Superior temporal gyrus (tissue), 1 donor: ENCODE results near the gene OR8S1.
"Not testable (repeated sequence)": the region's sequence is repeated elsewhere in the genome, so short reads cannot be mapped to it uniquely, and the experiment has no call there.

Experiments
- DNase-seq: peaks from one replicate; pipeline ENCODE4 v3.0.0-alpha.2; 2016; ENCODE audit errors: extremely low spot score

The OR8S1 gene

DNA sequence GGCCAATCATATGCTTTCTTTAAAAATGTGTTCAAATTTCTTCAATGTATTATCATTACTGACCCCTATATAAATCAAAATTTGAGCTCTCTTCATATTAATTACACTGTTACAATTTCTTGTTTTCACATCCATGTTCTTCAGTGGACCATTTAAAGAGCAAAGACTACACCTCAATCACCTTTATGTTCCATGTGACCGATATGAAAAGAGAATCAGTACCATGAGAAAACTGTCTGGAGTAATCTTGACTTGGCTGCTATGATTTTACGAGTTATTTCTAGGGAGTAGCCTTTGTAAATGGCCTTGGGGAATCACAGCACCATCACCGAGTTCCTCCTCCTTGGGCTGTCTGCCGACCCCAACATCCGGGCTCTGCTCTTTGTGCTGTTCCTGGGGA is at the start of gene OR8S1:
OR8S1 (plus strand) TSS at position 301 of the 400 bp plus-strand sequence; CDS start at position 301, 0 bp downstream.
- DNase-seq = no peak

- DNase-seq = no peak
Measured at GRCh38 chr12:48482198-48482597, 43.2 kb upstream of the OR8S1 start, which contains the start of gene C12orf54. C12orf54 (plus strand) TSS chr12:48482498; CDS start chr12:48483297, 799 bp downstream.

DNA sequence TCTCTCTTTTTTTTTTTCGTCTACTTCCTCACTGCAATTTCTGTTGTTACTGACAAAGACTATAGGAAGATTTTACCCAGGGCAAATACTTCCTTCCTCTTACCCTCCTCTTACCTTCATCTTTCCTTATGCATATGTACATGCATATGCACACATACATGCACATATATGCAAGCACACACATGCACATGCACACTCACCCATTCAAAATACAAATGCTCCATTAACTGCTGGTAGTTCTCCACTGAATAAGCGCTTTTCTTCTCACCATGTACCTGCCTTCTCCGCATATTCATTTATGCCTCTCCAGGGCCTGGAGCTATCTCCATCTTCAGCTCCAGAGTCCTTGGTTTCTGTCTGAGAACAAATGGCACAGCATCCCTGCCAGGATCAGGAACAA is 42.5 kb upstream of the OR8S1 start:
- DNase-seq = no peak

- DNase-seq = no peak
Measured at GRCh38 chr12:48486261-48486660, 39.2 kb upstream of the OR8S1 start.

DNA sequence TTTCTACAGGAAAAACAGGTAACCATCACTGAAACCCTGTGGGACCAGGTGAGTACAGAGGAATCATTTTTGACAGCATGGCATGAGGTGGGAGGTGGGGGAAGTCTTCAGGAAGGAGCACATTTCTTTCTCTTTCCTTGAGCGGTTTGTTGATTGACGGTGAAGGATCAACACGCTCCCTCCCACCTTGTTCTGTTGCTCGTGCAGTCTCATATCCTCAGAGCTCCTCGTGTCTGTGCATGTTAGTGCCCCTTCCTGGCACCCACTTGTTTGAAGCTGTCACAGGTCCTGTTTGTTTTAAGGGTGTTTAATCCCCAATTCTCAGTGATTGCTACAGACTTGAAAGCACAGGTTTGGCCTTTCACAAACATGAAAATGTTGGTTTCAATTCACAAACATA is 38.8 kb upstream of the OR8S1 start:
- DNase-seq = no peak

DNA sequence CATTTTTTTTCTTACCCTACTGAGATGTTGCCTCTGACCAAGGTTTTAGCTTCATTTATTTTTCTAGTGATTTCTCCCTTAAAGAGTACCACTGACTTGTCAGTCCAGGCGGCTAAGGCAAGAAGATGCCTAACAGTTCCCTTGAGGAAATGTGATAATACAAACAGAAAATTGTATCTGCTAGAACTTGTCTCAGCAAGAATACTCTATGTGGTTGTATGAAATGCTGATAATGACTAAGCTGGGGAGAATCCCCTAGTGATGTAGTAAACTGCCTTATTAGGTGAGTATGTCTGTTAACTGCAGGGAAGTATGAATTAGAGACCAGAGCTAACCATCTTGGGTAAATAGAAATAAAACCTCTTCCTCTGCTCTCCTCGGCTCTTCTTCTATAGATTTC is 36.4 kb upstream of the OR8S1 start:
- no peak for DNase-seq

DNA sequence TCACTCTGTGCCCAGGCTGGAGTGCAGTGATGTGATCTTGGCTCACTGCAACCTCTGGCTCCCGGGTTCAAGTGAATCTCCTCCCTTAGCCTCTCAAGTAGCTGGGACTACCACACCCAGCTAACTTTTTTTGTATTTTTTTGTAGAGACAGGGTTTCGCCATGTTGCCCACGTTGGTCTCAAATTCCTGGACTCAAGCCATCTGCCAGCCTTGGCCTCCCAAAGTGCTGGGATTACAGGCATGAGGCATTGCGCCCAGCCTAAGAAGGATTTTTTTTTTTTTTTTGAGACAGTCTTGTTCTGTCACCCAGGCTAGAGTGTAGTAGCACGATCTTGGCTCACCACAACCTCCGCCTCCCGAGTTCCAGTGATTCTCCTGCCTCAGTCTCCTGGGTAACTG is 36.0 kb upstream of the OR8S1 start:
- not testable (repeated sequence) for DNase-seq

DNA sequence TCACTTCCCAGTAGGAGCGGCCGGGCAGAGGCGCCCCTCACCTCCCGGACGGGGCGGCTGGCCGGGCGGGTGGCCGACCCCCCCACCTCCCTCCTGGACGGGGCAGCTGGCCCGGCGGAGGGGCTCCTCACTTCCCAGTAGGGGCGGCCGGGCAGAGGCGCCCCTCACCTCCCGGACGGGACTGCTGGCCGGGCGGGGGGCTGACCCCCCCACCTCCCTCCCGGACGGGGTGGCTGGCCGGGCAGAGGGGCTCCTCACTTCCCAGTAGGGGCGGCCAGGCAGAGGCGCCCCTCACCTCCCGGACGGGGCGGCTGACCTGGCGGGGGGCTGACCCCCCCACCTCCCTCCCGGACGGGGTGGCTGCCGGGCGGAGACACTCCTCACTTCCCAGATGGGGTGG is 25.2 kb upstream of the OR8S1 start:
- DNase-seq = not testable (repeated sequence)

DNA sequence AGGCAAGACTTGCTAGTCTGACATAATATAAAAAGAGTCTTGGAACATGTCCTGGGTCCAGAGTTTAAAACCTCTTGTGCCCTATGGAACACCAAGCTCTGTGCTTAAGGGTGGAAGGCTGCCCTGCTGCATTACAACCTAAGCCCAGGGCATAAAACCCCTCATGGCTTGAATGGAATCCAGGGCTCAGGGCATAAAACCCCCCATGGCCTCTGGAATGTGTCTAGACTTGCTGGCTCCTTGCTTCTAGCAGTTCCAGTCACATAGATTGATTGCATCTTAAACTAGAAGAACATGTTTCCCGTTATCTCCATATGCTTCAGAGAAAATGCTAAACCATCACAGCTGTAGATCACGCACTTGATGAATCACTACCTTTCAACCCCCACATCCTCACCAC is 18.6 kb upstream of the OR8S1 start:
- not testable (repeated sequence) for DNase-seq

GRCh38 chr12:48508987-48509386 is 16.4 kb upstream of the OR8S1 start:
- no peak for DNase-seq

DNA sequence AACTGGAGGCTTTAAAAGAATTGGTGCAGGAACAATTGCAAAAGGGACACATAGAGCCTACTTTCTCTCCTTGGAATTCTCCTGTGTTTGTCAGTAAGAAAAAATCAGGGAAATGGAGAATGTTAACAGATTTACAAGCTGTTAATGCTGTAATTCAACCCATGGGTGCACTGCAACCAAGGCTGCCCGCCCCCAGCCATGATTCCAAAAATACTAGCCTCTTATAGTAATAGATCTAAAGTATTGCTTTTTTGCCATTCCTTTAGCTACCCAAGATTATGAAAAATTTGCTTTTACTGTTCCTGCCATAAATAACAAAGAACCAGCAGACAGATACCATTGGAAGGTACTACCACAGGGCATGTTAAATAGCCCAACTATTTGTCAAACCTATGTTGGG is 15.3 kb upstream of the OR8S1 start:
- no peak for DNase-seq

DNA sequence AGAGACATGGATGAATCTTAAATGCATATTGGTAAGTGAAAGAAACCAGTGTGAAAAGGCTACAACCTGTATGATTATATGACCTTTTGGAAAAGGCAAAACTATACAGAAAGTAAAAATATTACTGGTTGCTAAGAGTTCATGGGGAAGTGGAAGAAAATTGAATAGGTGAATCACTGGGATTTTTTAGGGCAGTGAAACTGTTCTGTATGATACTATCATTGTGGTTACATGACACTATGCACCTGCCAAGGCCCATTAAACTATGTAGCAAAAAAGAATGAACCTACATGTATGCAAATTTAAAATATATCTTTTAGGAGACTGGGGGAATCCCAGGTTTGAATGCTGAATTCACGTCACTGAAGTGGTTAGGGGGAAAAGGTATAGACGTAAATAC is 12.6 kb upstream of the OR8S1 start:
- no peak for DNase-seq

DNA sequence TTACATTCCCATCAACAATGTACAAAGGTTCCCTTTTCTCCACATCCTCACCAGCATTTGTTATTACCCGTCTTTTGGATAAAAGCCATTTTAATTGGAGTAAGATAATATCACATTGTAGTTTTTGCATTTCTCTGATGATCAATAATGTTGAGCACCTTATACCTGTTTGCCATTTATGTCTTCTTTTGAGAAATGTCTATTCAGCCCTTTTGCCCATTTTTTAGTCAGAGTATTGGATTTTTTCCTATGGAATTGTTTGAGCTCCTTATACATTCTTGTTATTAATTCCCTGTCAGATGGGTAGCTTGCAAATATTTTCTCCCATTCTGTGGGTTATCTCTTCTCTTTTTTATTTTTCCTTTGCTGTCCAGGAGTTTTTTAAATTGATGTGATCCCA is 10.7 kb upstream of the OR8S1 start:
- DNase-seq = no peak

GRCh38 chr12:48520381-48520780 is 5.1 kb upstream of the OR8S1 start:
- not testable (repeated sequence) for DNase-seq

DNA sequence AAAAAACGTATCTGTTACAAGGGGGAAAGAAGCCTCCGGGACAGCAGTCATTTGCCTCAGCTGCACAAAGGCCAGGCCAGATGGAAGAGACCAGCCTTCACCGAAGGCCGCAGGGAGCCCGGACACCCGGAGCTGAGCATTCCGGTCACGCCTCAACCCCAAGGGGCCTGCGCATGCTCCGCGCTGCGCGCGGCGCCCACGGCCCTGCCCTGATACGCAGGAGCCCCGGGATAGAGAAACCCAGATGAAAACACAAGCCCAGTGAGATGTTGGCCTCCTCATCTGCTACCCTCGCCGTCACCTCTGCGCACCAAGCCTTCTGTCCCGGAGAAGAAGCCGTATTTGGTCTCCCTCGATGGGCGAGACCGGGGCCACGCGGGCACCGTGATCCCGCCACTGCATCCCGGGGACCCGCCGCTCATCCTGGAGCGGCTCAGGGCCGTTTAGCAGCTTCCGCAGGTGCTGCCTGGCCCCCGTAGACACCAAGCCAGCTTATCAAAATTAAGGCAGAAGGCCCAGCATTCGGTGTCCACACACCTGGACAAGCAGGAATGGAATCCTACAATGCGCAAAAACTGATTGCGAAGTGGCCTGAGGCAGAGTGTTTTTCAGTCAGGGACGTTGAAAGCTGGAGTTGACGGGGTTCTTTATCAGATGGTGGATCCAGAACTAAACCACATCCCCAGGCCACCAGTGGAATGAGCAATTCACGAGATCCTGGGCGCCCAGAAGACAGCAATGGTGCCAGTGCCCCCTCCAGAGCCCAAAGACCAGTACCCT is 2.6 kb downstream of the OR8S1 start:
- no peak for DNase-seq

DNA sequence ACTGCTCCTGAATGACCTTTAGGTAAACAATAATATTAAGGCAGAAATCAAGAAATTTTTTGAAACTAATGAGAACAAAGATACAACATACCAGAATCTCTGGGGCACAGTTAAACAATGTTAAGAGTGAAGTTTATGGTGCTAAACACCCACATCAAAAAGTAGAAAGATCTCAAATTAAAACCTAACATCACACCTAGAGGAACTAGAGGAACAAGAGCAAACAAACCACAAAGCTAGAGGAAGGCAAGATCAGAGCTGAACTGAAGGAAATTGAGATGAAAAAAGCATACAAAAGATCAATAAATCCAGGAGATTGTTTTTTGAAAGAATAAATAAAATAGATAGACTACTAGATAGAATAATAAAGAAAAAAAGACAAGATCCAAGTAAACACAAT is 7.2 kb downstream of the OR8S1 start:
- DNase-seq = no peak

- DNase-seq = no peak
Measured at GRCh38 chr12:48536602-48537001, 11.2 kb downstream of the OR8S1 start.

GRCh38 chr12:48542300-48542928 is 17.0 kb downstream of the OR8S1 start:
- DNase-seq = peak; percentile 60

DNA sequence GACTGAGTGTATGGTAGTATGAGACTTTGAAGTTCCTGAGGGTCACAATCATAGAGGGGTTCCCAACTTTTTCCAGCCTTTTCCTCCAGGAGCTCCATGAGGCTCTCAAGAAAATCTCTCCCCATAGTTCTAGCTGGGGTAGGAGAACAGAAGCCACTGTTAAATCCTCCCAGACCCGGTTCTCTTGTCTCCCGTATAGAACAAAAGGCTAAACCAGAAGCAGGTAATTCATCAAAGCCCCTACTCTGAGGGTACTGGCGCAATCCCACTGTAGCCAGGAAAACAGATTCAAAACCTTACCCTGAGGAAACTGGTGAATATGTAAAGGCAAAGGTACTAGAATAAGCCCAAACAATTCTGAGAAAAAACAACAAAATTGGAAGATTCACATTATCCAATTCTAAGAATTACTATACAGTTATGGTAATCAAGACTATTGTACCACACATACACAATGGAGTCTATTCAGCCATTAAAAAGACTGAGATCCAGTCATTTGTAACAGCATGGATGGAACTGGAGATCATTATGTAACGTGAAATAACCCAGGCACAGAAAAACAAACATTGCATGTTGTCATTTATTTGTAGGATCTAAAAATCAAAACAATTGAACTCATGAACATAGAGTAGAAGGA is 20.5 kb downstream of the OR8S1 start:
- DNase-seq = peak; percentile 22

- DNase-seq = not testable (repeated sequence)
Measured at GRCh38 chr12:48547012-48547411, 21.6 kb downstream of the OR8S1 start.

DNA sequence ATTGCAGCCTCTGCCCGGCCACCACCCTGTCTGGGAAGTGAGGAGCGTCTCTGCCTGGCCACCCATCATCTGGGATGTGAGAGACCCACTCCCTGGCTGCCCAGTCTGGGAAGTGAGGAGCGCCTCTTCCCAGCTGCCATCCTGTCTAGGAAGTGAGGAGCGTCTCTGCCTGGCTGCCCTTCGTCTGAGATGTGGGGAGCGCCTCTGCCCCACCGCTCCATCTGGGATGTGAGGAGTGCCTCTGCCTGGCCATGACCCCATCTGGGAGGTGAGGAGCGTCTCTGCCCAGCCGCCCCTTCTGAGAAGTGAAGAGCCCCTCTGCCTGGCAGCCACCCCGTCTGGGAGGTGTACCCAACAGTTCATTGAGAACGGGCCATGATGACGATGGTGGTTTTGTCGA is 26.2 kb downstream of the OR8S1 start:
- not testable (repeated sequence) for DNase-seq

DNA sequence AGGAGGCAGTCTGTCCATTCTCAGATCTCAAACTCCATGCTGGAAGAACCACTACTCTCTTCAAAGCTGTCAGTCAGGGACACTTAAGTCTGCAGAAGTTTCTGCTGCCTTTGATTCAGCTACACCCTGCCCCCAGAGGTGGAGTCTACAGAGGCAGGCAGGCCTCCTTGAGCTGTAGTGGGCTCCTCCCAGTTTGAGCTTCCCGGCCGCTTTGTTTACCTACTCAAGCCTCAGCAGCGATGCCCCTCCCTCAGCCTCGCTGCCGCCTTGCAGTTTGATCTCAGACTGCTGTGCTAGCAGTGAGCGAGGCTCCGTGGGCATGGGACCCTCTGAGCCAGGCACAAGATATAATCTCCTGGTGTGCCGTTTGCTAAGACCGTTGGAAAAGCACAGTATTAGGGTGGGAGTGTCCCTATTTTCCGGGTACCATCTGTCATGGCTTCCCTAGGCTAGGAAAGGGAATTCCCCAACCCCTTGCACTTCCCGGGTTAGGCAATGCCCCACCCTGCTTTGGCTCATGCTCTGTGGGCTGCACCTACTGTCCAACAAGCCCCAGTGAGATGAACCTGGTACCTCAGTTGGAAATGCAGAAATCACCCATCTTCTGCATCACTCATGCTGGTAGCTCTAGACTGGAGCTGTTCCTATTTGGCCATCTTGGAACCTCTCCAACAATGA is 28.4 kb downstream of the OR8S1 start:
- DNase-seq = not testable (repeated sequence)
